ENCODE results near the gene ABCB1. TPM values are rescaled to one million over a fixed set of nuclear protein-coding genes. Genes with fewer than 3 reads are reported as not detected.

Gene ABCB1
- polyA plus RNA-seq, 1 donor (not counting 4 experiments of a cell fraction or from before 2014, with no cell fraction given), result 0.13 TPM

GRCh38 chr7:87538052-87538451 lies 62.6 kb downstream of the ABCB1 start:
- Histone ChIP-seq H2AFZ (ENCODE audit: control insufficient read depth, low read length) (no peak overlapping the region), H3K4me1 (ENCODE audit: control insufficient read depth, extremely low read depth, insufficient read depth, low read length) (no peaks in the 10 kb centered on the region), H3K27ac (ENCODE audit: control insufficient read depth, insufficient read depth, low read length) (no peak overlapping the region), H3K9me1 (ENCODE audit: control insufficient read depth, extremely low read depth, insufficient read depth, low read length) (no peaks in the 10 kb centered on the region), H4K20me1 (ENCODE audit: control insufficient read depth, extremely low read depth, insufficient read depth, low read length) (no peaks in the 10 kb centered on the region), H3K4me2 (ENCODE audit: control insufficient read depth, extremely low read depth, insufficient read depth, low read depth, low read length) (no peak overlapping the region), H3K9ac (ENCODE audit: control insufficient read depth, extremely low read depth, insufficient read depth, low read length) (no peak overlapping the region), H3K27me3 (ENCODE audit: control insufficient read depth, extremely low read depth, insufficient read depth, low read length) (no peaks in the 10 kb centered on the region), H3K36me3 (ENCODE audit: control insufficient read depth in 2 of 2, extremely low read depth in 1 of 2, insufficient read depth in 2 of 2, low read length in 2 of 2) (no peaks in the 10 kb centered on the region), H3K9me3 (ENCODE audit: control insufficient read depth, low read depth, low read length) (no peaks in the 10 kb centered on the region), H3K79me2 (ENCODE audit: control insufficient read depth, insufficient read depth, low read length) (no peaks in the 10 kb centered on the region), H3K4me3 (ENCODE audit: control insufficient read depth in 2 of 3, extremely low read depth in 1 of 3, insufficient read depth in 2 of 3, low read depth in 1 of 3, low read length in 3 of 3) (no peak overlapping the region)
- TF ChIP-seq EZH2 (IDR thresholded peaks at IDR 0.05; ENCODE audit: low read length), result no peak
- no peak for TF ChIP-seq CTCF (optimal IDR thresholded peaks at IDR 0.05 in 1 of 3, IDR thresholded peaks at IDR 0.05 in 1 of 3, conservative IDR thresholded peaks at IDR 0.05 in 1 of 3; ENCODE audit: extremely low read depth in 1 of 3, insufficient read depth in 2 of 3, low read length in 3 of 3)
- no peak for FAIRE-seq
- dilution Hi-C loops (cut with MboI; ENCODE audit: extremely low pct_ligation_motif_present, low sequenced_read_pairs), result no loop called here
- no peak for DNase-seq (ENCODE audit: low read depth, low spot score)

- Histone ChIP-seq H2AFZ (ENCODE audit: control insufficient read depth, low read length) (no peak overlapping the region), H3K79me2 (ENCODE audit: control insufficient read depth, insufficient read depth, low read length) (no peaks in the 10 kb centered on the region), H3K9ac (ENCODE audit: control insufficient read depth, extremely low read depth, insufficient read depth, low read length) (no peak overlapping the region), H3K9me3 (ENCODE audit: control insufficient read depth, low read depth, low read length) (no peaks in the 10 kb centered on the region), H3K4me3 (ENCODE audit: control insufficient read depth in 2 of 3, extremely low read depth in 1 of 3, insufficient read depth in 2 of 3, low read depth in 1 of 3, low read length in 3 of 3) (no peak overlapping the region), H4K20me1 (ENCODE audit: control insufficient read depth, extremely low read depth, insufficient read depth, low read length) (no peaks in the 10 kb centered on the region), H3K4me1 (ENCODE audit: control insufficient read depth, extremely low read depth, insufficient read depth, low read length) (no peaks in the 10 kb centered on the region), H3K27me3 (ENCODE audit: control insufficient read depth, extremely low read depth, insufficient read depth, low read length) (no peaks in the 10 kb centered on the region), H3K4me2 (ENCODE audit: control insufficient read depth, extremely low read depth, insufficient read depth, low read depth, low read length) (no peak overlapping the region), H3K9me1 (ENCODE audit: control insufficient read depth, extremely low read depth, insufficient read depth, low read length) (no peaks in the 10 kb centered on the region), H3K36me3 (ENCODE audit: control insufficient read depth in 2 of 2, extremely low read depth in 1 of 2, insufficient read depth in 2 of 2, low read length in 2 of 2) (no peaks in the 10 kb centered on the region), H3K27ac (ENCODE audit: control insufficient read depth, insufficient read depth, low read length) (no peak overlapping the region)
- TF ChIP-seq CTCF (optimal IDR thresholded peaks at IDR 0.05 in 1 of 3, IDR thresholded peaks at IDR 0.05 in 1 of 3, conservative IDR thresholded peaks at IDR 0.05 in 1 of 3; ENCODE audit: extremely low read depth in 1 of 3, insufficient read depth in 2 of 3, low read length in 3 of 3), result no peak
- no peak for TF ChIP-seq EZH2 (IDR thresholded peaks at IDR 0.05; ENCODE audit: low read length)
- dilution Hi-C loops (cut with MboI; ENCODE audit: extremely low pct_ligation_motif_present, low sequenced_read_pairs), result no loop called here
- FAIRE-seq (no peak), DNase-seq (ENCODE audit: low read depth, low spot score) (no peak)
Measured at GRCh38 chr7:87534072-87534471, 66.6 kb downstream of the ABCB1 start.

Measured in keratinocyte (primary cell).